DMS 273 (cell line): ENCODE results near the gene PKHD1.

Source experiments
- DNase-seq: peaks from one replicate; lab custom pipeline; 2025; ENCODE audit not compliant: unreplicated experiment; lab: John Stamatoyannopoulos, UW

The PKHD1 gene

GRCh38 chr6:51814418-51814817 lies 273.0 kb downstream of the PKHD1 start:
- DNase-seq: no peak

DNA sequence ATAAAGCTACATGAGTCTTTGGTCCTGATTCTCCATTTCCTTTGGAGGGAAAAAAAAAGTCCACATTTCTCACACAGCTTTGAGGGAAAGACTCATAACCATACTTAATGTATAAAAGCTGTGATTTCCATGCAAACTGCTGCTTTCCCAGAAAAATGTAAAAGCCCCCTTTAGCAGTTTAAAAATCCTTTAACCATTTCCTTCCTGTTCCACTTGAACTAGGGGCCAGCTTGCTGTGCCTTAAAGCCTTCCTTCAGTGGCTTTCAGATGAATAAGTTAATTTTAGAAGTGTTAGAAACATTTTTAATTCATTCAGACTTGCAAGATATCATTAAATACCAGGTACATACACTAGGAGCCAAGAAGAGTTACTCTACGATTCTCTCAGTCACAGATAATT lies 273.5 kb downstream of the PKHD1 start:
- DNase-seq: no peak

DNA sequence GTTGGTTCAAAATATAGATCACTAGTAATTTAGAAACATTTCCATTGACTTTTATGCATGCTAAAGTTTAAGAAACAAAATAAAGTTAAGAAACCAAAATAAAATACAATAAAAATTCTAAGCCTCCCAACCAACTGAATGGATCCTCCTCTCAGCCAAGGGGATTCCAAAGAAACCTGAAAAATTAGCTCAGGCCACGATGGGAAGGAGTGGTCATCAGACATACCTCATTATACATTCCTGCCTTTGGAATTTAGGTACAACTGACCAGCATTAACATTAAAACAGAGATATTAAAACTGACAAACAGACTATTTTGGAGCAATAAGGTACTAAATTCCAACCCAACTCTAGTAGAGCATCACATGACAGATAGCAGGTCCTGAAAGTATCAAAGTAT lies 275.2 kb downstream of the PKHD1 start:
- DNase-seq: no peak

- DNase-seq: no peak
Measured at GRCh38 chr6:51805517-51805916, 281.9 kb downstream of the PKHD1 start.

GRCh38 chr6:51800603-51801002 lies 286.8 kb downstream of the PKHD1 start:
- no peak for DNase-seq

DNA sequence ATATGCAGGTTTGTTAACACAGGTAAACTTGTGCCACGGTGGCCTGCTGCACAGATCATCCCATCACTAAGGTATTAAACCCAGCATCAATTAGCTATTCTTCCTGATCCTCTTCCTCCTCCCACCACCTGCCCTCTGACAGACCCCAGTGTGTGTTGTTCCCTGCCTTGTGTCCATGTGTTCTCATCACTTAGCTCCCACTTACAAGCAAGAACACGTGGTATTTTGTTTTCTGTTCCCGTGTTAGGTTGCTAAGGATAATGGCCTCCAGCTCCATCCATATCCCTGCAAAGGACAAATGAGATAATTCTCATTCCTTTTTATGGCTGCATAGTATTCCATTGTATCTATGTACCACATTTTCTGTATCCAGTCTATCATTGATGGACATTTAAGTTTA lies 294.0 kb downstream of the PKHD1 start:
- no peak for DNase-seq

DNA sequence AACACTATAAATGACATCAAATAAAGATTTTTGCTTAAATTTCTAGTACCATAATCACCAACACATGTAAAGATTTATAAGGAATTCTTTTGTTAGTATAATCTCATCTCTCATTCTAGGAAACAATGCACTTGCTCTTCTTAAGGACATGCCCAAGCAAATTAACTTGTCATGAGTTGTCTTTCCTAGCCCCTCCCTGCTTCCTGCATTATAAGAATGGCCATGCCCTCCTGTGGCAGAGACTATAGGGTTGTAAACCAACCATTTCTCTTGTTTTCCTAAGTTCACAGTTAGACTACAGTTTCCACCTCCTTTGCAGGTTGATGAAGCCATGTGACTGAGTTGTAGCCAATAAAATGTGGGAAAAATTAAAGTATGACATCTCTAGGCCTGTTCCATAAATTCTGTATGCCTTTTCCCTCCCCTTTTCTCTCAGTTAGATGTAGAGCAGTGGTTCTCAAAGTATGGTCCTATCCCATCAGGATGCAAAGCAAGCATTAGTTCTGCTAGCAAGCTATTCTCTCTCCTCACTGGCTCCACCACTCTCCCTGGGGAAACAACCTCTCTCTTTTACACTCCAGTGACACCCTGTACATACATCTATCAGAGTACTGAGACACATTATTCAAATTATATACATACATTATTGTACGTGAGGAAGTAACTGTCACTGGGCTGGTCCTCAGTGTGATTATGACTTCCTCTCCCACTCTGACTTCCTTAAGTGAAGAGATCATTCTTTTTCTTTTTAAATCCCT lies 295.0 kb downstream of the PKHD1 start:
- DNase-seq: no peak

DNA sequence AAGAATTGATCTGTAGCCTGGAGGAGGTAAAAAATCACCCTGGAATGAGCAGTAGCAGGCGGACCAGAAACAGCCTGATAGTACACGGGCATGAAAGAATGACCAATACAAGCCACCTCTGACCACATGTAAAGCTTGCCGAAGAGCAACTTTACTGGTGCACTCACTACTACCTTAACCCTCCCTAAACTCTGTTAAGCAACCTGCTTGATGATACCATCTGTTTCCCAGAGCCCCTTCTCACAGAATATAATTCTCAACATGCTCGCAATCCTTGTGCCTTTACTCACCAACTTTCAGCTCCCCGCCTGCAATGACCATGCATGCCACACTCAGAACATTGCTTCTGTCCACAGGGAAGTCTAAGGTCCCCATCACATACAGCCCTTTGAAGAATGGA lies 296.5 kb downstream of the PKHD1 start:
- no peak for DNase-seq

DNA sequence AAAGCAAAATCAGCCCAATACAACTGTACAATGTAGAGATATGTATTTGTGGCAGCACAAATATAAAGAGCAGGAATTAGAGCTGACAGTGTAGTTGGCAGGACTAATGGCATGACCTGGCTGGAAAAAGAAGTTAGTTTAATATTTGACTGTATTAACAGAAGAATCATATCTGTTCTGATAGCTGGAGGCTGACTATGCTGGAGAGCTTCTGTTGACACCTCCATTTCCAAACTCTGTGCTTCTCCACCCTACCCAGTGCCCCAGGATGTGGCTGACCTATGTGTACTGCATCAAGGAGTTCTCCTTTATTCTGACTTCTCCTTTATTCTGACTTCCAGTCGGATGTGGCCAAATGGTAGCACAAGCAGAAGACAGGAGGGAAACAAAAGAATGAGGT lies 299.3 kb downstream of the PKHD1 start:
- DNase-seq: no peak

DNA sequence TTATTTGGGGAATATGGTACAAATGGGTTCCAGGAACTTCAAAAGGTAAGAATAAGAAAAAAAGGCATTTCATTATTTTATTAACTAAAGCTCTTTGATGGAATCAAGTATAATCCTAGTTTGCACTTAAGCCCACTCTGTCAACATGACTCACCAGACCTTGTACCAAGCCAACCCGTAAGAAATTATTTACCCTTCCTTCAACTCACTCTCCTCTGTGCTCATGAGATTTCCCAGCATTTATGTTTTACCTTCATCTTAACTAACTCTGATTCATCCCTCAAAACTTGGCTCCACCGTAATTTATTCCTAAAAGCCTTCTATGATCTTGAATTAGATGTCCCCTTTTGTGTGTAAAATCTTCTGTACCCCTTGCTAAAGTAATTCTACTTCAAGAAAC lies 308.7 kb downstream of the PKHD1 start:
- DNase-seq: no peak

DNA sequence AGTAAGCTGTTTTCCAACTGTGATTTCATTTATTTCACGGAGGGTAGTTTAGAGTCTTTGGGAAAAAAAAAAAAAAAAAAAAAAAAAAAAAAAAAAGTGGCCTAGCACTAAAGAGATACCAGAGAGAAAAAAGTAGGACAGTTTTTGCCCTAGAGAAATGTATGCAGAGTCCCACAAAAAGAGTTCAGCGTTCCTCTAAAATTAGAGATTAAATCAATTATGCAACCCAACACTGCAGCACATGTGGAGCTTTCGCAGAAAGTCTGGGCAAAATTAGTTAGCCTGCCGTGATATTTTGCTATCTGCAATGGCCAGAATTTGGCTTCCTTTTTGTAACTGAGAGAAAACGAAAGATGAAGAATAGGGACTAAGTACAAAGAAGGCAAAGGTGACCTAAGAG lies 309.8 kb downstream of the PKHD1 start:
- no peak for DNase-seq

- DNase-seq: no peak
Measured at GRCh38 chr6:51775942-51776860, 311.2 kb downstream of the PKHD1 start.

DNA sequence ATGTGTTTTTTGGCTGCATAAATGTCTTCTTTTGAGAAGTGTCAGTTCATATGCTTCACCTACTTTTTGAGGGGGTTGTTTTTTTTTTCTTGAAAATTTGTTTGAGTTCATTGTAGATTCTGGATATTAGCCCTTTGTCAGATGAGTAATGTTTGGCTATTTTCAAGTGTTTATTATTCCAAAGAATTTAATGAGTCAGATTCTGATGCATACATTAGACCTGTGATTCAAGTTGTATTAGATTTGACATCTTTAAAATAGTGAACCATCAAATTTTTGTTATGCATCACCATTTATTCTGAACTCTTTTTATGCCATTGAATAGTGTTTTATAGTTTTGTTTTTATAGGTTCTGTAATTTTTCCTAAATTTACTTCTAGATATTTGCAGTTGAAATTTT lies 319.3 kb downstream of the PKHD1 start:
- DNase-seq: no peak

- no peak for DNase-seq
Measured at GRCh38 chr6:51765230-51765629, 322.2 kb downstream of the PKHD1 start.

DNA sequence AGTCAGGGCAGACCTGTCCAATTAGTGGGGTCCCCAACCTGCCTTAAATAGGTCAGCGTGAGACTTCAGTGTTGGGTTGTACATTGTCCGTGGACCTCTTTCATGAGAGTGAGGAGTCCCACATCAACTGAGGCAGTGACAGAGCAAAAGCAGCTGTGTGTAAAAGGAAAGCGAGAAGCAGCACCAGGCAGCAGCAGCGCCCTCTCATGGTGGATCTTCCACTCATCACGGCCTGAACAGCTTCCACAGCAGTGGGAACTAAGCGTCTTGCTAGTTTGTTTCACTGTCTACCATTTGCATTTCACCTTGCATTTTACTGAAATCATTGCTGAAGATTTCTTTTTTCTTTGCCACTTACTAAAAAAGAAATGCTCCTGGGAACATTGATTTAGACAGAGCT lies 333.8 kb downstream of the PKHD1 start:
- peak; percentile 12 for DNase-seq

GRCh38 chr6:51743999-51744398 lies 343.4 kb downstream of the PKHD1 start:
- DNase-seq: no peak

GRCh38 chr6:51740658-51741057 lies 346.8 kb downstream of the PKHD1 start:
- DNase-seq: no peak

- no peak for DNase-seq
Measured at GRCh38 chr6:51738614-51739013, 348.8 kb downstream of the PKHD1 start.

GRCh38 chr6:51737580-51738360 lies 349.6 kb downstream of the PKHD1 start:
- no peak for DNase-seq

DNA sequence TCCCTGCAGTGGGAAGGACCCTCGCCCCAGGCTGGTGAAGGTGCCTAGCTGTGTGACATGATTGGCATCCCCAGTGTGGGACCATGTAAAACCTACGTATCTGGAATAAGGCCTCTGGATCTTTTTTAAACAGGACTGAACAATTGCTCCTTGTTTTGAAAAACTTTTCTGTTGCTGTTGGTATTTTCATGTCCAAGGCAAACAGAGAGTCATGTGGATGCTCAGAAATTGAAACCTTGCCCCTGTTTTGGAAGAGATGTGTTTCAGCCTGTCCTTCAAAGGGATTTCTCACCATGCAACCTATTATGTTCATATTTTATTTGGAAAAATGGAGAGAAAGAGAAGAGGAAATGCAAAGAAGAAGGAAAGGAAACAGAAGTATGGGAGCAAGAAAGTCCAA lies 362.3 kb downstream of the PKHD1 start:
- no peak for DNase-seq

DNA sequence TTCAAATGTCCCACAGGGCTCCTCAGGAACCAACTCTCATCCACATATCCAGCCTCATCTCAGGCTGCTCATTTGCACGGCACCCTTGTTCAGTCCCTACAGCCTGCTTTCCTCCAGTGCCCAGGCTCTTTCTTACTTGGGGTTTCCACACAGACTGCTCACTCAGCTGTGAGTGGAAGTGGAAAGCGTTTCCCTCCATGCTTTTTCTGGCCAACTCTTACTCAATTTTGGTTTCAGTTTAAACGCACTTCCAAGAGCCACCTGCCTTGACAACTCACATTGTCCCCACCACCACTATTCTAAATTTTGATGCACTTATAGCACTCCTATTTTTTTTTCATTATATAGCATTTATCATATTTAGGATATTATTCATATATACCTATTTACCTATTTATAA lies 367.1 kb downstream of the PKHD1 start:
- DNase-seq: no peak

DNA sequence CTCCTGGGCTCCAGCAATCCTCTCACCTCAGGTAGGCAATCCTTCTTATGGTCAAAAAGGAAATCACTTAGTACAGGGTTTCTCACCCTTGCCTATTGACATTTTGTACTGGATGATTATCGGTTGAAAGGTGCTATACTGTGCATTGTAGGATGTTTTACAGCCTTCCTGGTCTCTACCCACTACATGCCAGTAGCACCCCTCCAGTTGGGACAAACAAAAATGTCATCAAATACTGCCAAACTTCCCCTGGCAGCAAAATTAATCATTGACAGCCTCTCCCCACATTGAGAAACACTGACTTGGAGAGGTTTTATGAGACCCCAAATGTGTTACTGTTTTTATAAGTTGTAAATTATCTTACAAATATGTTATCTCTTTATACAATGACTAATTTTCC lies 368.1 kb downstream of the PKHD1 start:
- no peak for DNase-seq
